GM18858 (cell line): ENCODE measurements around the gene HES4.

Experiments used
- ATAC-seq: cut with Tn5 transposase; IDR thresholded peaks from one replicate; pipeline ENCODE4 v1.9.1; 2021; ENCODE audit not compliant: unreplicated experiment

HES4 gene, protein sequence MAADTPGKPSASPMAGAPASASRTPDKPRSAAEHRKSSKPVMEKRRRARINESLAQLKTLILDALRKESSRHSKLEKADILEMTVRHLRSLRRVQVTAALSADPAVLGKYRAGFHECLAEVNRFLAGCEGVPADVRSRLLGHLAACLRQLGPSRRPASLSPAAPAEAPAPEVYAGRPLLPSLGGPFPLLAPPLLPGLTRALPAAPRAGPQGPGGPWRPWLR

DNA sequence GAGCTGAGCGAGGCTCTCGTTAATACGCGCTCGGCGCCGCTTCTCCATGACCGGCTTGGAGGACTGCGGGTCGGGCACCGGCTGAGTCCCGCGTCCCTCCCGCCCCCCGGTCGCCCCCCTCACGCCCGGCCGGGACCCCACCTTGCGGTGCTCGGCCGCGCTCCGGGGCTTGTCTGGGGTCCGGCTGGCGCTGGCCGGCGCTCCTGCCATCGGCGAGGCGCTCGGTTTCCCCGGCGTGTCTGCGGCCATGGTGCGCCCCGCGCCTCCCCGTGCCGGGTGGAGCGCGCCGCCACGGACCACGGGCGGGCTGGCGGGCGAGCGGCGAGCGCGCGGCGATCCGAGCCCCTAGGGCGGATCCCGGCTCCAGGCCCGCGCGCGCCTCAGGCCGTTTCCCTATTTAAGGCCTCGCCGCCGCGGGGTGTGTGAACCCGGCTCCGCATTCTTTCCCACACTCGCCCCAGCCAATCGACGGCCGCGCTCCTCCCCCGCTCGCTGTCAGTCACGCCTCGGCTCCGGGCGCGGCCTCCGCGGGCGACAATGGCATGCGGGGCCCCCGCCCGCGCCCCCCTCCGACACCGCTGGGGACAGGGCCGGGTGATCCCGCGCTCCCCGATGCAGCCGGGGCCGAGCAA is at the start of gene HES4:
Gene HES4 (minus strand): TSS at position 373 of the 632 bp plus-strand sequence. CDS start 124 bp downstream, at position 249.
- no peak for ATAC-seq

DNA sequence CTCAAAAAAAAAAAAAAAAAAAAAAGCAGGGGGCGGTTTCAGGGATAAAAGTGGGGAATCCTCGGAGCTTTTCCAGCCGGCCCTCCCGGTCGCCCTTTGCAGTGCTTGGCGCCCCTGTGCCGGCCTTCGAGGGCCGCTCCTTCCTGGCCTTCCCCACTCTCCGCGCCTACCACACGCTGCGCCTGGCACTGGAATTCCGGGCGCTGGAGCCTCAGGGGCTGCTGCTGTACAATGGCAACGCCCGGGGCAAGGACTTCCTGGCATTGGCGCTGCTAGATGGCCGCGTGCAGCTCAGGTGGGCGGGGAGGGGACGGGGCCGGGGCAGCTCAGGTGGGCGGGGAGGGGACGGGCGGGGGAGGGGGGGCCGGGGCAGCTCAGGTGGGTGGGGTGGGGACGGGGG is 48.9 kb upstream of the HES4 start:
- ATAC-seq, result no peak

DNA sequence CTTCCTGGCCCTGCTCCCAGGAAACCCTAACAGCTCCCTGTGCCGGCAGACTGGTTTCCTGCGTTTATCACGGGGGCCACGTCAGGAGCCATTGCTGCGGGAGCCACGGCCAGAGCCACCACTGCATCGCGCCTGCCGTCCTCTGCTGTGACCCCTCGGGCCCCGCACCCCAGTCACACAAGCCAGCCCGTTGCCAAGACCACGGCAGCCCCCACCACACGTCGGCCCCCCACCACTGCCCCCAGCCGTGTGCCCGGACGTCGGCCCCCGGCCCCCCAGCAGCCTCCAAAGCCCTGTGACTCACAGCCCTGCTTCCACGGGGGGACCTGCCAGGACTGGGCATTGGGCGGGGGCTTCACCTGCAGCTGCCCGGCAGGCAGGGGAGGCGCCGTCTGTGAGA is 48.1 kb upstream of the HES4 start:
- ATAC-seq, result no peak

DNA sequence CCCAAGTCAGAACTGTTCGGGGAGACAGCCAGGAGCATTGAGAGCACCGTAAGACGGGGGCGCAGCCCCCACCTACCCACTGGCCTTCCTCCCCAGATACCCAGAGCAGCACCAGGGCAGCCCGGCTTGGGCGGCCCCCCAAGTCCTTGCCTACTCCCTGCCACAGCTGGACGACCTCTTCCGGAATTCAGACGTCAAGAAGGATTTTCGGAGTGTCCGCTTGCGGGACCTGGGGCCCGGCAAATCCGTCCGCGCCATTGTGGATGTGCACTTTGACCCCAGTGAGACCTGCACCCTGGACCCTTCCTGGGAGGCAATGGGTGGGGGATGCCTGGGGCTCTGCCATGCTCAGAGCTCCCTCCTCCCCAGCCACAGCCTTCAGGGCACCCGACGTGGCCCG is 47.5 kb upstream of the HES4 start:
- no peak for ATAC-seq

DNA sequence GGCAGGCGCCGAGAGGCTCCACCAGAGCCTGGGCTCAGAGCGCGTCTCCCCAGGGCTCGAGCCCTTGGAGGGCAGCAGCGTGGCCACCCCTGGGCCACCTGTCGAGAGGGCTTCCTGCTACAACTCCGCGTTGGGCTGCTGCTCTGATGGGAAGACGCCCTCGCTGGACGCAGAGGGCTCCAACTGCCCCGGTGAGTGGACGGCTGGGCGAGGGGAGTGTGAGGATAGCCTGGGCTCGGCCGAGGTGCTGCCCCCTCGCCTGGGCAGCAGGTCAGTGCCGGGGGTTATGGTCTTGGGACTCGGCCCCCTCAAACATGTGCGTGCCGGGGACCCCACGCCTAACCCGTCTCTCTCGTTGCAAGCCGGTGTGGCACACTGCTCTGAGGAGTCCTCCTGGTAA is 46.9 kb upstream of the HES4 start:
- ATAC-seq, result no peak

DNA sequence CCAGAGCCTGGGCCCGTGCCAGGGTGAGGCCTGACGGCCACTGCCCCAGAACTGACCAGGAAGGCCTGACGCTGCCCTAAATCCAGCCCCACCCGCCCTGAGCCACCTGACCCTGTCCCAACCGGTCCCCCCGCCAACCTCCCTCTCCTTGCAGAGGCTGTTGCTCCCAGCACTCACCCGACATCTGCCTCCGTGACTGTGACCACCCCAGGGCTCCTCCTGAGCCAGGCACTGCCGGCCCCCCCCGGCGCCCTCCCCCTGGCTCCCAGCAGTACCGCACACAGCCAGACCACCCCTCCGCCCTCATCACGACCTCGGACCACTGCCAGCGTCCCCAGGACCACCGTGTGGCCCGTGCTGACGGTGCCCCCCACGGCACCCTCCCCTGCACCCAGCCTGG is 46.3 kb upstream of the HES4 start:
- no peak for ATAC-seq

DNA sequence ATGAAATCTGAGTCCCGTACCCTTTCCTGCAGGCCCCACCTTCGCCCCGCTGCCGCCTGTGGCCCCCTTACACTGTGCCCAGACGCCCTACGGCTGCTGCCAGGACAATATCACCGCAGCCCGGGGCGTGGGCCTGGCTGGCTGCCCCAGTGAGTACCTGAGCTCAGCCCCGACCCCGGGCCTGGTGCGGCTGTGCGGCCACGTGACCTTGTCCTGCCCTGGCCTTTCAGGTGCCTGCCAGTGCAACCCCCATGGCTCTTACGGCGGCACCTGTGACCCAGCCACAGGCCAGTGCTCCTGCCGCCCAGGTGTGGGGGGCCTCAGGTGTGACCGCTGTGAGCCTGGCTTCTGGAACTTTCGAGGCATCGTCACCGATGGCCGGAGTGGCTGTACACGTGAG is 45.2 kb upstream of the HES4 start:
- no peak for ATAC-seq

DNA sequence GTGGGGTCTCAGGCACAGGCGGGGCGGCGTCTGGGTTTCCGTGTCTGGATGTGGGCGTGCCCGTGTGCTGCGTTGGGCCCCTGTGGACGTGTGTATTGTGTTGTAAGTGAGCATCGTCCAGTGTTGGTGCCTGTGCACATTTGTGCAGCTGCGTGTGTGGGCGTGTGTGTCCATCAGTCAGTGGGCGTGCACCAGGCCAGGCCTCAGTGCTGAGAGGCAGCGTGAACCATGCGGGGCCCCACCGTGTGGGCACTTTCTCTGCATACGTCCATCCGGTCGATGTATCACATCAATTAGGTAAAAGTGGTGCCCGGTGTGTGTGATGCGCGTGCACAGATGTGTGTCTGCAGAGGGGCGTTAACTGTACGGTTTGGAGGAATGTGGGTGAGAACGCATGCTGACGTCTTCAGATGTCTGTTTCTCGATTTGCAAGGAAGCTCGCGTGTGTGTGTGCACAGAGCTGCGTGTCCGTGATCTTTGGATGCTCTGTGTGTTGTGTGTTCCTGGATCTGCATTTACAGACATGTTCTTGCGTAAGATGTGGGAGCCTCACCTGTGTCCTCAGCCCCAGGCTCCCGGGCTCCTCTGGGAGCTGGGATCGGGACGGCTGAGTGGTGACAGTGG is 44.7 kb upstream of the HES4 start:
- ATAC-seq, result no peak

DNA sequence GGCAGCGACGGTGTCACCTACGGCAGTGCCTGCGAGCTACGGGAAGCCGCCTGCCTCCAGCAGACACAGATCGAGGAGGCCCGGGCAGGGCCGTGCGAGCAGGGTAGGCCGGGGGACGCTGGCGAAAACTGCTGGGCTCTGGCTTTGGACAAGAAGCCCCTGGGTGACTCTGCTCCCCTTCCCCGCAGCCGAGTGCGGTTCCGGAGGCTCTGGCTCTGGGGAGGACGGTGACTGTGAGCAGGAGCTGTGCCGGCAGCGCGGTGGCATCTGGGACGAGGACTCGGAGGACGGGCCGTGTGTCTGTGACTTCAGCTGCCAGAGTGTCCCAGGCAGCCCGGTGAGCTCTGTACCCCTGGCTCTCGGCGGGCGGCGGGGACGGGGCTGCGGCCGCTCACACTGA is 44.0 kb upstream of the HES4 start:
- no peak for ATAC-seq

DNA sequence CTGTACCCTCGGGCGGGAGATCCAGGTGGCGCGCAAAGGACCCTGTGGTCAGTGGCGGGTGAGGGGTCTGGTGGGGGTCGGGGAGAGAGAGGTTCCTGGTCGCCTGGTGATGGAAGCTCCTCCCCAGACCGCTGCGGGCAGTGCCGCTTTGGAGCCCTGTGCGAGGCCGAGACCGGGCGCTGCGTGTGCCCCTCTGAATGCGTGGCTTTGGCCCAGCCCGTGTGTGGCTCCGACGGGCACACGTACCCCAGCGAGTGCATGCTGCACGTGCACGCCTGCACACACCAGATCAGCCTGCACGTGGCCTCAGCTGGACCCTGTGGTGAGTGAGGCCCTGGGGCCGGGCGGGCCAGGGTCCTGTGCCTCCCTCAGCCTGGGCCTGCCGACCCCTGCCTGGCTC is 43.5 kb upstream of the HES4 start:
- no peak for ATAC-seq

DNA sequence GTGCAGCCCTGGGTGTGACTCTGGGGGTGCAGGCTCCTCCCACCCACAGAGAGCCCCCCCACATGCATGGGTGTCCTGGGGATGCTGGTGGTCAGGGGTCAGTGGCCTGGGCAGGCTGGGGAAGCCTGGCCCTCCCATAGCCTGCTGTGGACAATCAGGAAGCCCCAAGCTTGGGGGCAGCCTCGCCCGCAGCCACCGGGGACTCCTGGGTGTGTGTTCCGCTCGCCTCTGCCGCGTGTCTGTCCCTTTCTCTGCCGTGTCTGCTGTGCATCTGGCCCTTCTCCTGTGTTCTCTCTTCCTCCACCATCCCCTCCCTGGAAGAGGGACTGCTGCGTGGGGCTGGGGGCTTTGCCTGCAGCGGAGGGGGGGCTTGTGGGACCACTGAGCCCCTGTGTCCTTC is 42.9 kb upstream of the HES4 start:
- ATAC-seq, result no peak

DNA sequence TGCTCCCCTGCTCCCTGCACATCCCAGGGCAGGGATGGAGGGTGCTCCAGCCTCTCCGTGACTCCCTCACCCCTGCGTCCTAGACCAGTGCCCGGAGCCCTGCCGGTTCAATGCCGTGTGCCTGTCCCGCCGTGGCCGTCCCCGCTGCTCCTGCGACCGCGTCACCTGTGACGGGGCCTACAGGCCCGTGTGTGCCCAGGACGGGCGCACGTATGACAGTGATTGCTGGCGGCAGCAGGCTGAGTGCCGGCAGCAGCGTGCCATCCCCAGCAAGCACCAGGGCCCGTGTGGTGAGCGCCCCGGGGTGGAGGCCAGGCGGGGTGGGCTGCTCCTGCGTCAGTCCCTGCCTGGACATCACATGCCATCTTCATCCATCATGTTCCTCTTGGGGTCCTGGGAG is 42.0 kb upstream of the HES4 start:
- ATAC-seq, result no peak

DNA sequence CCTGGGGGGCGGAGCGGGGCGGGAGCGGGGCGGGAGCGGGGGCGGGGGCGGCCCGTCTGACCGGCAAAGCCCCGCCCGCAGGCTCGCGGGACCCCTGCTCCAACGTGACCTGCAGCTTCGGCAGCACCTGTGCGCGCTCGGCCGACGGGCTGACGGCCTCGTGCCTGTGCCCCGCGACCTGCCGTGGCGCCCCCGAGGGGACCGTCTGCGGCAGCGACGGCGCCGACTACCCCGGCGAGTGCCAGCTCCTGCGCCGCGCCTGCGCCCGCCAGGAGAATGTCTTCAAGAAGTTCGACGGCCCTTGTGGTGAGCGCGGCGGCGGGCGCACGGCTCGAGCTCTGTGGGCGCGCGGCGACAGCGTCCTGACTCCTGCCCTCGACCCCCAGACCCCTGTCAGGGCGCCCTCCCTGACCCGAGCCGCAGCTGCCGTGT is 41.2 kb upstream of the HES4 start:
- ATAC-seq, result no peak

DNA sequence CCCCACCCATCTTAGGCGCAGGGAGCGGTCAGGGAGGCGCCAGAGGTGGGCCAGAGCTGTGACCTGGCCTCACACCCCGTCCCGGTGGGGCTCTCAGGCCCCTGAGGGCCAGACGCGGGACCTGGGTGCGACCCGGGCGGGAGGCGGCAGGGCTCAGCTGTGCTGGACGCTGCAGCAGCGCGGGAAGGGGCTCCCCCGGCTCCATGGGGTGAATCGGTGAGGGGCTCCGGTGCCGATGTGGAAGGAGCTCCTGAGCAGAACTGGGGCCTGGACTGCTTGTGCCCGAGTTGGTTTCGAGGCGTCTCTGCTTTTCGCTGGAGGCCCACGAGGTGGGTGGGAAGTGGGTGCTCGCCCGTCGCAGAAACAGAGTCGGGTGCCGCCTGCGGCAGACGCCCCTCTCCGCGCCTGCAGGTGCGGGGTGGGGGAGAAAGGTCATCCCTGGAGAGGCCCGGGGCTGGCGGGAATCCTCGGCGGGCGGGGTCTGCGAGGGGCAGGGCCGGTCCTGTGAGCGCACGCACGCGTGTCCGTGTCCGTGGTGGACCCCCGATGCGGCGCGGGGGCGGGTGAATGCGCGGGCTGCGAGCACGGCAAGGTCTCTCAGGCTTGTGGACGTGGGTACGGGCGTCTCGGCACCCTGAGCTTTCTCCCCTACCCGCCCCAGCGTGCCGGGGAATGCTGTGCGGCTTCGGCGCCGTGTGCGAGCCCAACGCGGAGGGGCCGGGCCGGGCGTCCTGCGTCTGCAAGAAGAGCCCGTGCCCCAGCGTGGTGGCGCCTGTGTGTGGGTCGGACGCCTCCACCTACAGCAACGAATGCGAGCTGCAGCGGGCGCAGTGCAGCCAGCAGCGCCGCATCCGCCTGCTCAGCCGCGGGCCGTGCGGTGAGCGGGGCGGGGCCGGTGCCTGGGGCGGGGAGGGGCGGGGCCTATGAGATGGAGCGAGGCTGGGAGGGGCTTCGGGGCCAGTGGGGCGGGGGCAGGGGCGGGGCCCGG is 40.4 kb upstream of the HES4 start:
- ATAC-seq, result no peak

DNA sequence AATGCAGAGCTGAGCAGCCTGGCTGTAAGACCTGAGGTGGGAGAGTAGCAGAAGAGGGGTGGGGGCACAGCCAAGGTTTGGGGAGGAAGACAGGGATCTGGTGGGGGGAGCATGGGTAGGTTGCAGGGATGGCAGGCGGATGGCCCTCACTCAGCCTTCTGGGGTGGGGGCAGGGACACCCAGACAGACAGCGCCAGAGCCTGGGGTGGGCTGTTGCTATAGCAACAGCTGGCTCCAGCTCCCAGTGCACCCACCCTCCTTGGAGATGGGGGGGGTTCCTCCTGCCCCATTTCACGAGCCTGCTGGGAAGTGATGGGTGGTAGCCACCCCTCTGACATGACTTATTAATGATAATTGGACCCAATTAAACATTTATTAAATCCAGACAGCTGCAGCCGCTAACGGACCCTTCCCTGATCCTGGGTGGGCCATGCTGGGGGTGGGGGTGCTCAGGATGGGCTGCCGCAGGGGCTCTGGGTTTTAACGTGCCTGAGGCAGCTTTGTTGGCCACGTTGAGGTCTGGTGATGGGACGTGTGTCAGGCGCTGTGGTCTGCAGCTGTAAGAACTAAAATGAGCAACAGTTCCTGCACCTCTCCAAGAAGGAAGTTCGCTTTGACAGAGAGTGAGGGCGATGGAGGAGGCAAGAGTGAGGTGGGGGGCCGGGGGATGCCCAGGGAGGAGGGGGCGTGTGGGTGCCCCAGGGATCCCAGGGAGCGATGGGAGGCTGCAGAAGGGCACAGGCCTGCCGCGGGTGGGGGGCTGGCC is 39.4 kb upstream of the HES4 start:
- no peak for ATAC-seq

DNA sequence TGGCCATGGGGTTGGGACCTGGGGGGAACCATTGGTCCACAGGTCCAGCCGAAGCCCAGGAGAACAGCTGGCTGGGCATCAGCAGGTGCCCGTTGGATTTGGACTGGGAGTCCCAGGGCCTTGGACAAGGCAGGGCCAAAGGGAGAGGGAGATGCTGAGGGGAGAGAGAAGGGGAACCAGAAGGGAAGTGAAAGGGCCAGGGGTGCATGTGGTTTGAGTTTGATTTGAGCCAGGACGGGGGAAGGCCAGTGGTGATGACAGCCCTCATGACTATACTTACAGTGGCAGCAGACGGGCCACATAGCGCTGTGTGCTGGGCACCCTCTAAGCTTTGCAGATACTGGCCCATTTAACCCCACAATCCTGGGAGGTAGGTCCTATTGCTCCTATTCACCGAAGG is 38.8 kb upstream of the HES4 start:
- no peak for ATAC-seq

DNA sequence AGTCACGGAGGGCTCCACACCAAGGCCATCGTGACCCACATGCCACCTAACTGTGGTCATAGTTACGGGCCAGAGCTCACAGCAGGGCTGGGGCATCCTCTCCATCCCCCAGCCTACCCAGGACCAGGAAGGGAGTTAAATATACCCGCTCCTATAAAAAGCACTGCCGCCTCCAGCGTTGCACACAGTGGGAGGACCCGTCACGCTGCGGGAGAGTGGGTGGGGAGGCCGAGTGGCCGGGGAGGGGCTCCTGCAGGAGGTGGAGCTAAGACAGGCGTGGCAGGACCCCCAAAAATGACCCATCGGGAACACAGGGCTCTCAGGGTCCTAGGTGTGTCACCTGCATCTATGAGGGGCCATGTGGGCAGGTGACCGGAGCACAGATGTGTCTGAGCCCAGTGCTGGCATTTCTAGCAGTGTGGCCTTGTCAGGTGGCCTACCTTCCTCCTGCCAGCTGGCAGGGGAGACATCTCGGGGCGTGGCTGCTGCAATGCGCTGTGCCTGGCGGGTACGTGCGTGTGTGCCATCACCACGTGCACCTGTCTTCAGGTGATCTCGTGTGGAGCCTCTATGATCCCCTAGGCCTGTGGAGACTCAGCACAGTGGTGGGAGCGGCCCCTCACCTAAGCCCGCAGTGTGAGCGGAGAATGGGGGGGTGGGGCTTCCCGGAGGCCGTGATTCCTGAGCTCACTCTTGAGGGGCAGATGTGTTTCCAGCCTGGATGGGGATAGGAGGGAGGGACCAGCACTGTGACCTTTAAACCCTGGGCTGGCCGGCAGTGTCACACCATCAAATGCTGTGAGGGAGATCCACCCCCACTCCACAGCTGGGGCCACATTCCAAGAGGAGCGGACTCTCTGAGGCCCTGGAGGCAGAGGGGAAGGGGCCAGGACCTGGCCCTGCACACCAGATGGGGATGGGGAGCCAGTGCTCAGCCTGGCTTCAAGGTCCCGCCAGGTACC is 37.8 kb upstream of the HES4 start:
- ATAC-seq, result no peak

DNA sequence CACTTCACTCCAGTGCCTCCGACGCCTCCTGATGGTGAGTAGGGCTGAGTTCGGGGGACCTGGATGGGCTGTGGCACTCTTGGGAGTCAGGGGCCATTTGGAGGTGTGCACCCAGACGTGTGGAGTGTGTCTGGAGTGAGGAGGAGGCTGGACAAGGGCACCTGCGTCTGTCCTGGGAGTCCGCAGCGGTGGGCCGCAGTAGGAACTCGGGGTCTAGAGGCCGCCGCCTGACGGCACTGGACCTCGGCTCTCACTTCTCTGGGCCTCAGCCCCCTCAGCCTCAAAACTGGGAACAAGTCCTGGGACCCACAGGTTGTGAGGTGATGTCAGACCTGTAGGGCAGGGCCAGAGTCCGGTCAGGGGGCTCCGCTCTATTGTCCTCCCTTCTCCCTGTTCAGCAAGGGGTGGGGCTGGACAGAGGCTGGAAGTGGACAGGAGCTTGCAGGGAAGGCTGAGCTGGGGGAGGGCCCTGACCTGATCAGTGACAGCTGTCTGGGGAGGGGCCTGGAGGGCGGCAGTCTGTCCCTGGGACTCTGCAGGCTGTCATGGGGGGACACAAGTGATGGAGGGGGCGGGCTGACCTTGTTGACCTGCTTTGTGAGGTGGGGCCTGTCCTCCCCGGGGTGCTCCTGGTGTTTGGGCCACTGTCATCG is 35.5 kb upstream of the HES4 start:
- ATAC-seq, result no peak

DNA sequence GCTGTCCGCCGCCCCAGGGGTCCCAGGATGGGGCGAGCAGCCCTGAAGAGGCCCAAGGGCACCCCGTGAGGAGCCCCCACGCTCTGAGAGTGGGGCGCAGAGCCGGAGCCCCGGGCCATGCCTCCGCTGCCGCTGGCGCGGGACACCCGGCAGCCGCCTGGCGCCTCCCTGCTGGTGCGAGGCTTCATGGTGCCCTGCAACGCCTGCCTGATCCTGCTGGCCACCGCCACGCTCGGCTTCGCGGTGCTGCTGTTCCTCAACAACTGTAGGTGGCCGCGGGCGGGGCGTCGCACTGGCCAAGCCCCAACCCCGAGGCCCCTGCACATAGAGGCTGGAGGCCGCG is 34.5 kb upstream of the HES4 start:
- no peak for ATAC-seq
